Limb (tissue), 2 donors: ENCODE measurements around the gene NADSYN1.
"Not testable (repeated sequence)": the region's sequence is repeated elsewhere in the genome, so short reads cannot be mapped to it uniquely, and the experiment has no call there.

Experiments used
- DNase-seq, 2 donors: peaks; one replicate each; pipeline ENCODE4 v3.0.0-alpha.2; 2016; ENCODE audit errors: extremely low spot score in 2 of 2

NADSYN1 gene

DNA sequence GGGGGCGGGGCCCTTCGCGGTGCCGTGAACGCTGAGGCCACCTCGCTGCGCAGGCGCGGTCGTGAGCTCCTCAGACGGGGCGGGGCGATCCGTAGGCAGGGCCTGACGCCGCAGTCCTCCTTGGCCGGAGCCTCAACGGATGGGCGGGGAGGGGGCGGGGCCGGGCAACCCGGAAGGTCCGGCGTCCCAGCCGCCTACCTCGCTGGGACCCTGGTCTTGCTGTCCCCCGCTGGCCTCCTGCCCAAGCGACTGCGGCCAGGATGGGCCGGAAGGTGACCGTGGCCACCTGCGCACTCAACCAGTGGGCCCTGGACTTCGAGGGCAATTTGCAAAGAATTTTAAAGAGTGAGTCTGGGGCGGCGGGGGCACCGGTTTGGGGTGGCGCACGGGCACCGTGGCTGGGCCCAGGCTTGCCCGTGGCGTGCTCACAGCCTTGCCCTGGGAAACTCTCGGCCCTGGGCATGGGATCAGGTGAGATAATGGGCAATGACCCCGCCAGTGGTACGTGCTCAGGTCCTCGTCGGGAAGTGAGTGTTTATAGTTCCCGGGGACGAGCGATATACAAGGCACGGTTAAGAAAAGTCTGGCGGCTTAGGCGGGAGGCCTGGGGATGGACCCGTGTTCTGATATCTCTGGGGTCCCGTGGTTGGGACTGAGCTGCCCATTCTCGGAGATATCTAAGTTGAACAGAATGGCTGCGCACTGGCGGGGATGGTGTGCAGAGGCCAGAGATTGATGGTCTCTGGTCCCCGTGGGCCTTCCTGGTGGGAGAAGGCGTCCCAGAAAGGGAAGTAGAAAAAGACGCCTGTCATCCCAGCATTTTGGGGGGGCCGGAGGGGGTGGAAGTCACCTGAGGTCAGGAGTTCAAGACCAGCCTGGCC is at the start of gene NADSYN1:
NADSYN1 (plus strand) TSS at position 167 of the 881 bp plus-strand sequence; CDS start at position 261, 94 bp downstream.
- DNase-seq = peak; percentile 96 to 97

DNA sequence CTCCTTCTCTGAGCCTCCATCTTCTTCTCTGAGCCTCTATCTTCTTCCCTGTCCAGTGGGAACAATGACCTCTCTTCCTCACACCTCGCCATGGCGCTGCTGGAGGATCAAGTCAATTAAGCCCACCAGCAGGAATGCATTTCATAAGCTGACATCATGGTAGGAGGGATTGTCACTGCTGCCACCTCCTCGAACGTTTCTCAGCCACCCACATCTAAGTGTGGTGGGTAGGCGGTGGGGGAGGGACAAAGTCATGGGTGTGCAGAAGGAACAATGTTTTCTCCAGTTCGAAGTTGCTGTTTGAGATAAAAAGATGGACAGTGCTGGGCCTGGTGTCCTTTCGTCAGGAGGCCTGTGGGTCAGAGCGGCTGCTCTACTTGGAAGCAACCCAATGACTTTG is 48.8 kb upstream of the NADSYN1 start:
- no peak for DNase-seq

DNA sequence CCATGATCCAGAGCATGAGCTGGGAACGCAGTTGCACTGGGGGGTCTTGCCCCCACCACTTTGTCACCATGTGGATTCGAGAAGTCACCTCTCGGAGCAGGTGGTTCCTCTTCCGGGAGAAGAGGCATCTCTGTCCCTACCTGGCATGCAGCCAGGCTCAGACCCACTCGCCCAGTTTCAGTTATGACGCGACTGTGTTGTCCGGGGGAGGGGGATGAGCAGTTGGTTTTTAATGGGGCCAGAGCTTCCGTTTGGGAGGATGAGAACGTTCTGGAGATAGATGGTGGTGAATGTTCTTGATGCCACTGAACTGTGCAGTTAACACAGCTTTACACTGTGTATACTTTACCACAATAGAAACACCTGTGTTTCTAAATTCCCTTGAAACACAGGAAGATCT is 46.3 kb upstream of the NADSYN1 start:
- no peak for DNase-seq

DNA sequence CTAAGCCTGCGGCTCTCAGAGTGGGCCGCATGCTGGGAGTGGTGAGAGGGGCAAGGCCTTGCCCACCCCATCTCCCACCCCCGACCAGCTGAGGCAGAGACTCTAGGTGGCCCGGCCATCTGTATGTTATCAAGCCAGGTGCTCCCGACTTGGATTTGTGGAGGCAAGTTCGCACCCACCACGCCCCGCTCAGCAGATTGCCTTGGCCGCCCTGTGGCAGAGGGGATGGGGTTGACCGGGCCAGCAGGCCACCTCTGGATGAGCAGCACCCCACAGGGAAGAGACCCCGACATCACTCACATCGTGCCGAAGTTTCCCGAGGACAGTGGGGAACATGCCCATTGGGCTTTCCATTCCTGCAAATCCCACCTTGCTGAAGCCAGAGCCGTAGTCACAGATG is 45.6 kb upstream of the NADSYN1 start:
- no peak for DNase-seq

DNA sequence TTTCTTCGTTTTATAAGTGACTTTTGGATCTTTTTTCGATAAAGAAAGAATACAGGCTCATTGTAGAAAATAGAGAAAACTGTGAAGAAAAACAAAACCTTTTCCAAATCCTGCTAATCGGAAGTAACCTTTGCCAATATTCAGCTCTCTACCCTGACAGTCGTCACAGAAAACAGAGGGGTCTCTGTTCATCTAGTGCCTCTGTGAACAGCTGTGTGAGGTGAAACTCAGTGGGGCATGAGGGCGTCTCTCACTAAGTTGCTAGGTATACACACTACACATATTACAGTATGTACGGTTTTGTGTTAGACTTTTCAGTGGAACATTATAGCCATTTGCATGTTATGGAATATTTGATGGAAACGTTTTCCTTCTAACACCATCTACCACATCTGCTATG is 44.2 kb upstream of the NADSYN1 start:
- no peak for DNase-seq

DNA sequence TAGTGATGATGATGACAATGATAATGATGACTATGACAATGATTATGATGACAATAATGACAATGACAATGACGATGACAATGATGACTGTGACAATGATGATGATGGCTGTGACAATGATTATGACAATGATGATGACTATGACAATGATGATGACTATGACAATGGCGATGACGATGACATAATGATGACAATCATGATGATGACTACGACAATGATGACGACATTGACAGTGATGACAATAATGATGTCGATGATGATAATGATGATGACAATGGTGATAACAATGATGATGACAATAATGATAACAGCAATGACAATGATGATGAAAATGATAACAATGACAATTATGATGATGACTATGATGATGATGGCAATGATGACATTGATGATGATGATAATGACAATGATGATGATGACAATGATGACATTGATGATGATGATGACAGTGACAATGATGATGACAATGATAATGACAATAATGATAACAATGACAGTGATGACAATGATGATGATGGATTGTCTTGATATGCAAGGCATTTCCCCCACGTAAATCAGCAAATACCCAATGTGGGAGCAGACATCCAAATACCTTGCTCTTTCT is 42.5 kb upstream of the NADSYN1 start:
- DNase-seq = no peak

DNA sequence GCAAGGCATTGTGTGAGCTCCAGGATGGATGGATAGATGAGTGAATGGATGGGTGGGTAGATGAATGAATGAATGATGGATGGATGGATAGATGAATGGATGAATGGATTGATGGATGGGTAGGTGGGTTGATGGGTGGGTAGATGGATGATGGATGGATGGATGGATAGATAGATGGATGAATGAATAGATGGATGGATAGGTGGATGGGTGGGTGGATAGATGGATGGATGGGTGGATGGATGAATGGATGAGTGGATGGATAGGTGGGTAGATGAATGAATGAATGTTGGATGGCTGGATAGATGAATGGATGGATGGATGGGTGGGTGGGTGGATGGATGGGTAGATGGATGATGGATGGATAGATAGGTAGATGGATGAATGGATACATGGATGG is 38.4 kb upstream of the NADSYN1 start:
- no peak for DNase-seq

DNA sequence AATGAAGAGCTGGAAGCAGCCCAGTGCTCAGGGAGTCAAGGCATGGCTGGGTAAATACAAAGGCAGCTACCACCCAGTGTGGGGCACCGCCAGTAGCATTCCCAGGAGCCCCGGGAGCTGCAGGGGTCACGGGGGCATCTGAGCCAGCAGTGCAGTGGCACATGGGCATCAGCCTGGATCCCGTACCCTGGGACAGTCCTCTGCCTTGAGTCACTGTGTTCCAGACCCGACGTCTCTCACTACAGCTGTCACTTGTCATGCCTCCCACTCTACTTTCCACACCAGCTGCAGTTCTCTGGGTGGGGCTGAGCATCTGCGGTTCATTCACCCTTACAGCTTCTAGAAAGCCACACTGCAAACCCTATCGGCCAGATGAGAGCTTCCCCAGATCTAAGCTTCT is 34.4 kb upstream of the NADSYN1 start:
- peak in 1 of 2 donors; percentile 52 for DNase-seq

DNA sequence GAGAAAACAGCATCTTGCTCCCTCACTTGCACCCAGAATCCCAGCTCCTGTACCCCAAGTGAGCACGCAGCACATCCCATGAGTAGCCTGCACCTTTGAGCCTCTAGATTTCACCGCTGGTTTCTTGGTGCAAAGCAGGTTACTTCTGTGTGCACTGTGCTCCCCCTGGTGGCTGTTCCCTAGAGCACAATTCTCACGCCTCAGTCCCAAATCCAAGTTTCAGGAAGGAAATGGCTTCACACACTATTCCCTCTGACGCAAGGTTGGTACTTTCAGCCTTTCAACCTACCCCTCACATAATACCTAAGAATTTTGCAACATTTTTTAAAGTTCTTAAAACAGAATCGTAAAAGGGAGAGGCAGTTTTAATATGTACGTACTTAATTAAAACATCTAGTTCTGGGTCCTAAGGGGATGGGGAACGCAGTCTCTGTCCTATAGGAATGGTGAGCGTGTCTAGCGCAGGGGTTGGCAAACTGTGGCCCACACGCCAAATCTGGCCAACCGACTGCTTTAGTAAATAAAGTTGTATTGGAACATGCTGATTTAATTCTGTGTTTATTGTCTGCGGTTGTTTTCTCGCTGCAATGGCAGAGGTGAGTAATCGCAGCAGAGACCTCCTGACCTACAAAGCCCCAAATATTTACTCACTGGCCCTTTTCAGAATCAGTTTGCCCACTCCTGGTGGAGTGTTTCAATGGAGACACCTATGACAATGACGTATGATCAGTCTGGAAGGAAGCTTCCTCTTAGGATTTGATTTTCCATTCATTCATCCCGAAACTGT is 32.4 kb upstream of the NADSYN1 start:
- DNase-seq = no peak

DNA sequence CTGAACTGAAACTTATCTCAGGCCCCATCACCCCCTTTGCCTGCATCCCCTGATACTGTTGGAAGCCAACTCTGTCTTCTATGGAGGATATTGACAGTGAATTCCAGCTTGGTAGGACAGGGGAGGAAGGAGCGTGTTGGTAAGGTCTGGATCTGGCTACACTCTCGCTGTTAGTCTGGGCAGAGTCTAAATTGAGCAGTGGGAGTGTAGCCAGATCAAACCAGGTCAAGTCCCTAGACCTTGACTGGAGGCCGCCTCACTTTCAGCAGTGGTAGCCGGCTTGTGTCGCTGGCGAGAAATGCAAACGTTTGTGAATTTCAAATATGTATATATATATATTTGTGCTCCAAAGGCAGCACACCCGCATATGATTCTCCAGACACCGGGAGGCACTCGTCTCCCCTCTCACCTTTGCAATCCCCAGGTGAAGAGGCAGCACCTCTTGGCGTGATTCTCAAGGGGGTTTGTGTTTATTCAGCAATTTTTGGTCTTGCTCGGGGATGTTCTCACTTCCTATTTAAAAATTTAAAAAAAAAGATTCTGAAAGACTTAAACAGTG is 31.5 kb upstream of the NADSYN1 start:
- no peak for DNase-seq

DNA sequence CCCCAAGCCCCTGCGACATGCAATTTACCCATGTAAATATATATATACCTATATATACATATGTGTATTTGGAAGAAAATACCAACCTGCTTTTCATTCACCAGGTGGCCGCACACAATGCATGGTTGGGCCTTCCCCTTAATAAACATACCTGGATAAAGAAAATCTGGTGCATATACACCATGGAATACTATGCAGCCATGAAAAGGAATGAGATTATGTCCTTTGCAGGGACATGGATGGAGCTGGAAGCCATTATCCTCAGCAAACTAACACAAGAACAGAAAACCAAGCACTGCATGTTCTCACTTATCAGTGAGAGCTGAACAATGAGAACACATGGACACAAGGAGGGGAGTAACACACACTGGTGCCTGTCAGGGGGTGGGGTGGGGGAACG is 30.7 kb upstream of the NADSYN1 start:
- not testable (repeated sequence) for DNase-seq

DNA sequence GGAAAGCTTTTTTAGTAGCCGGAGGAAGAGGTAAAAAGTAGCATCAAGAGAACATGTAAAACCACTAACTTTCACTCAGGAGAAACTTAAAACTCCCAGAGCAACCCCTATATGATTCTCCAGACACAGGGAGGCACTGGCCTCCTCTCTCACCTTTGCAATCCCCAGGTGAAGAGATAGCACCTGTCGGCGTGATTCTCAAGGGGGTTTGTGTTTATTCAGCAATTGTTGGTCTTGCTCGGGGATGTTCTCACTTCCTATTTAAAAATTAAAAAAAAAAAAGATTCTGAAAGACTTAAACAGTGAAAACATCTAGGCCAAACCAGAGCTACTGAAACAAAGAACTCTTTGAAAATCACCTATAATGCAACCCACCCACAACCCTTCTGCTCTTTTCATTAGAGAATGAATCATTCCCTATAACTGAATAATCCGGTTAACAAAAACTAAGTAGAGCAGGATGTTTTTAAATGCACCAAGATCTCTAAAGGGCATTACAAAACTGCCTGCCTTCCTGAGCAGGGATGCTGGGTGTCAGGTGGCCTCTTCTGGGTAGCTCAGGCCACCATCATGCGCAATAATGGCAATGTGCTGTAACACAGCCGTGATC is 29.7 kb upstream of the NADSYN1 start:
- no peak for DNase-seq

DNA sequence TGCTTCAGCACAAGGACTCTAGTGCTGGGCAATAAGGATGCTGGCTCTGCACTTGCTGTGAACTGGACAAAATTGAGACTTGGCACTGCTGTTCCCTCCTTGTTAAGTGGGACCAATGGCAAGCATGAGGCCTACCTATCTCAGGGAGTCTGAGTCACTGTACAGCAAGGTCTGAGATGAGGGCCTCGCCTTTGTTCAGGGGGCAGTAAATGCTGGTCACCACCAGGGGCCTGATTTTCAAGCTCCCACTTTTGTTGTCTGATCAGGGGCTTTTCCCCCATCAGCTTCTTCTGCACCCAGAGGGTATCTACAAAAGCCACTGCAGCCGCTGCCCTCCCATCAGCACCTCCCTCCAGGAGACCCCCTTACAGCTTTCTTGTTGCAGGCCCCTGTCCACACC is 27.6 kb upstream of the NADSYN1 start:
- no peak for DNase-seq

DNA sequence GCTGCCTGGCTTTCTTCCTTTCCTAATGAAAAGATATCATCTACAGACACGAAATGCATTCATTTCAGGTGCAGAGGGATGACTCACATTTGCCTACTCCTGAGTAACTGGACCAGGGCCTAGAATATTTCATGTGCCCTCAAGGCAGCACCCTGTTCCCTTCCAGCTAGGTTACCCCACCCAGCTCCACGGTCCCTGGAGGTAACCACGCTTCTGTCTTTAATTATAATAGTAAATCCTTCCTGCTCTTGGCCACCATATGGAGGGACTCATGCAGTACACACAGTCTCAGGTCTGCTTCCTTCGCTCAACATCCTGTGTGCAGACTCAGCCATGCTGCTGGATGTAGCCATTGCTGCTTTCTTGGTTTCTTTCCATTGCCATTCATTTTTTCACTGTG is 27.1 kb upstream of the NADSYN1 start:
- DNase-seq = no peak

DNA sequence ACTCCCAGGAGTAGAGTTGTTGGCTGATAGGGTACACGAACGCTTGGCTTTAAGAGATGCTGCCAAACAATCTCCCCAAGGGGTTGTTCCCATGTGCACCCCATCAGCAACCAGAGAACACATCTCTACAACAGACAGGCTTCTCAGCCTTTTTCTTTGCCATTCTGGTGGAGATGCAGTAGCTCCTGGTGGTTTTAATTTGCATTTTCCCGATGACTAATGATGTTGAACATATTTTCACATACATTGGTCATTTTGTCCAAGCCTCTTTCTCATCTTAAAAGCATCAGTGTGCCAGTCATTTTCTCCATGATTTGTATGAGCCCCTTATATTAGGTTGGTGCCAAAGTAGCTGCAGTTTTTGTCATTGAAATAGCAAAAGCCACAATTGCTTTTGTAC is 26.6 kb upstream of the NADSYN1 start:
- DNase-seq = no peak

DNA sequence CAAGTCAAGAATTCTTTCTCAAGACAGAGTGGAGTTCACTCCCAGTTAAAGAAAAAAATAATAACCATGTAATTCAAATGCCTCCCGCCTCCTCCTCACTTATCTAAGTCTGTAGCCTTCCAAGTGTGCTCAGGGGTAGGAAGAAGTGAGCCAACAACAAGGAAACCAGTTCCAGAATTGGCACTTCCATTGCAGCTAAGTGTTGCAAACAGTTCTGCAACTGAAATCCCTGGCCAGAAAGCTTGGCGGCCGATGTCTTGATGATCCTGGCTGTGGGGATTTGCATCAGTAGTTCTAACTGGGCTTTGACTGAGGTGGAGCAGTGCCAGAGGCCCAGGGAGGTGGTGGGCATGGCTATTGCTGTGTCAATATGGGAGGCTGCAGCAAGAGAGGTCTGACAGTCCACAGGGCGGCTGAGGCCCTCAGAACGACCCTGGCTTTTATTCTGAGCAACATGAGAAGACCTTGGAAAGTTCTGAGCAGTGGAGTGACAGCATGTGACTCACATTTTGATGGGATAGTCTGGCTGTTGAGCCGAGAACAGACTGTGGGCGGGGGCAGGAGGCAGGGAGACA is 24.1 kb upstream of the NADSYN1 start:
- DNase-seq = no peak

DNA sequence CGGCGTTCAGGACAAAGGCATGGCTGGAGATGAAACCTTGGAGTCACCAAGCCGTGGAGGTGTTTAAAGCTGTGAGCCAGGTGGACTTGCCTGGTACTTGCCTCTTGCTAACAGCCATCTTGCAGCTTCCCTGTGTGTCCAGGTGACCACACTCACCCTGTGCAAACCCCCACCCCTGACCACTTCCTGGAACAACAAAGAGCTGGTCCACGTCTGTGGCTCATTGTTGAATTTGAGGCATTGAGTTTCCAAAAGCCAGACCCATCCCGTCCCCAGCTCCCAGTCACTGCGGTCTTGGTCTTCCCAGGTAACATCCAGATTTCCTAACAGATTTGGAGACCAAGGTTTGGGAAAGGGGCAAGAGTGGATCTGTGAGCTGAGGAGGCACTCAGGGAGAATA is 23.3 kb upstream of the NADSYN1 start:
- DNase-seq = no peak

DNA sequence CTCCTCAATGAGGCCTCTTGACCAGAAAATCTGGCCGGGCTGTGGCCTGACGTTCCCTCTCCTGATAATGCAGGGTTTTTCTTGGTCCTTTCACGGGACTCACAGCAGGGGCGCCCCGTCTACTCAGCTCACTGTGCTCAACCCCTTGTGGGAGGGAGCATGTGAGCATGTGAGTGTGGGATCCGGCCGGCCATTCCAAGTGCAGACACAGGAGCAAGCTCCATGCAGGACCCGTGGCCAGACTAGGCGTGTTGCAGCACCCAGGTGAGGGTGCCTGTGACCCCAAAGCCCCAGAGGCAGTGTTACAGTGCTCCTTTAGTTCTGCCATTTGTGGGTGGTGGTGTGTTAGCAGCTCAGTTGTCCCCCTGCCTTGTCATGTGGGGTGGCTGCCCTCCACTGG is 22.8 kb upstream of the NADSYN1 start:
- DNase-seq = no peak

DNA sequence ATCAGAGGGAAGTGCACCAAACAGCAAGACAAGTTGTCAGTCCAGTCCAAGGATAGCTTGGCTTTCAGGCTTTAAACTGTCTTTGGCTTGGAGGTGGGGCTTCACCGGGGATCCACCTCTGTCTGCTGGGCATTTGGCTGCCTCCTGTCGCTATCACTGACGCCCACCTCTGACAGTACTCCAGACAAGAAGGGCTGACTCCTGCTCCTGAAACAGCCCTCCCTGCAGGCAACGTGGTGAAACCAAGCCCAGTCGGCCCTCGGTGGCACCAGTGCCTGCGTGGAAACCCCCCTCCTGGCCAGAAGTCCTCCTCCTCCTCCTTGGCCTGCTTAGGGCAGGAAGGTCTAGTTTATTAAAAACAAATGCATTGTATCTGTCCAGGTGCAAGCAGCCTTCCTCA is 21.7 kb upstream of the NADSYN1 start:
- no peak for DNase-seq

DNA sequence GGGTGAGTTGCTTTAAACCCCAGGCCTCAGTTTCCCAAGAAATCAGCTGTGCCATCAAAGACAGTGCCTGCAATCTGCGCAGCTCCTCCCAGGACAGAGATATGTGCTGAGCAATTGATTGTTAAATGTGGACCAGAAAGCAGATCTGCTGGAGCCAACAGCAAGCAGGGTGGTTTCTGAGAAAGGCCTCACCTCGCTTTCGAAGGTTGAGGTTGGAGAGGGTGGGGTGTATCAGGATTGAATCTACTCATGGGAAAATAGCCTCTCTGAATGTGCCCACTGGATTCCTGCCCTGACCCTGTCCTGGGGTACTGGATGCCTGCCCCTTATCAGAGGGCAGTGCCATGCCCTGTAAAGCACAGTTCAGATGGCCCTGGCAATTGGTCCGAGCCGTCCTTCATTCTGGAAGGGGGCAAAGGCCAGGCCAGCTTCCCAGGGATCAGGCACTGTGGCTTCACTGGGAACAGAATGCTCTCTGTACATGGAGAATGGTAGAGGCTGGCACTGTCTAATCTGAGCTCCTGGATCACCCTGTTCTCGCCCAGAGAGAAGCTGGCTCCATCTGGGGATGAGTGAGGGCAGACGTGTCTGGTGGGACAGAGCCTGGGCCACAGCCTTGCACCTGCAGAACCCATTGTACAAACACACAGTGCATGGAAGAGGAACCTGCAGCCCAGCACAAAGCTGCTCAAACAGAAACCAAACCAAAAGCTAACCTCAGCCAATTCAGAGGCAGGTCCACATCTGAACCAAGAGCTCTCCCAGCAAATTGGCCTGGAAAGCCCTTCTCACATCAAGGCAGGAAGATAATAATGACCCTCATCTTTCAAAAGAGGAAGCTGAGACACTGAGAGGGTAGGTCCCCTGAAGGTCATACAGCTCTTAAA is 20.0 kb upstream of the NADSYN1 start:
- DNase-seq = no peak
